ENCODE measurements around the gene AP2B1.

- no peak for TF ChIP-seq CTCF (IDR thresholded peaks at IDR 0.05)
- no peak for TF ChIP-seq POLR2AphosphoS5 (IDR thresholded peaks at IDR 0.05)
- no peak for TF ChIP-seq POLR2A (IDR thresholded peaks at IDR 0.05)
Measured at GRCh38 chr17:35731239-35731916, 144.3 kb downstream of the AP2B1 start, which contains the start of gene RASL10B.

Data from sigmoid colon (tissue), 4 donors.